ENCODE data around the gene A2M.

DNA sequence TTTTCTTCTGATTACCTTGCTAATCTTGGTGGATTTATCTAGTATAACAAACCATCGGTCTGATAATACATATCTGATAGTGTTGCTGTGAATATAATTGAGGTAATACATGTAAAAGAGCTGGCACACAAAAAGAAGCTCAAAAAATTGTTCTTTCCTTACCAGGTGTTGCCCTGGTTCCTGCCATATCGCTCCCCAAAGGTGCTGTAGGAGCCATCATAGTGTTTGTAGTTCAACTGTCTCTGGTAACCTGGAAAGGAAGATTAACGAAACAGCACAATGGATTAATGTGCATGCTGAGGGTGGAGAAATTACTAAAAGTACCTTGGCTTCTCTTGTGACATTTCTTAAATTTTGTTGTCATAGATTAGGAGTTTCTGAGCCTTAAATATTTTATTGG lies 36.6 kb downstream of the A2M start:
- TF ChIP-seq POLR2AphosphoS5 (IDR thresholded peaks at IDR 0.05; ENCODE audit: borderline replicate concordance, low read depth, low read length) (no peak), EZH2 (IDR thresholded peaks at IDR 0.05) (no peak), FOXP2 (optimal IDR thresholded peaks at IDR 0.05; ENCODE audit: control extremely low read depth, extremely low read length, insufficient read depth) (no peak)

All from SK-N-MC (cell line).